NK-92 treated with Interleukin-12 subunit alpha and Interleukin-12 subunit beta, amount 100 ng/mL, for 24 hours (cell line): ENCODE results near the gene ITGB4.

ENCODE experiments used
- DNase-seq: peaks from one replicate; lab custom pipeline; 2025; lab: John Stamatoyannopoulos, UW

The ITGB4 gene

DNA sequence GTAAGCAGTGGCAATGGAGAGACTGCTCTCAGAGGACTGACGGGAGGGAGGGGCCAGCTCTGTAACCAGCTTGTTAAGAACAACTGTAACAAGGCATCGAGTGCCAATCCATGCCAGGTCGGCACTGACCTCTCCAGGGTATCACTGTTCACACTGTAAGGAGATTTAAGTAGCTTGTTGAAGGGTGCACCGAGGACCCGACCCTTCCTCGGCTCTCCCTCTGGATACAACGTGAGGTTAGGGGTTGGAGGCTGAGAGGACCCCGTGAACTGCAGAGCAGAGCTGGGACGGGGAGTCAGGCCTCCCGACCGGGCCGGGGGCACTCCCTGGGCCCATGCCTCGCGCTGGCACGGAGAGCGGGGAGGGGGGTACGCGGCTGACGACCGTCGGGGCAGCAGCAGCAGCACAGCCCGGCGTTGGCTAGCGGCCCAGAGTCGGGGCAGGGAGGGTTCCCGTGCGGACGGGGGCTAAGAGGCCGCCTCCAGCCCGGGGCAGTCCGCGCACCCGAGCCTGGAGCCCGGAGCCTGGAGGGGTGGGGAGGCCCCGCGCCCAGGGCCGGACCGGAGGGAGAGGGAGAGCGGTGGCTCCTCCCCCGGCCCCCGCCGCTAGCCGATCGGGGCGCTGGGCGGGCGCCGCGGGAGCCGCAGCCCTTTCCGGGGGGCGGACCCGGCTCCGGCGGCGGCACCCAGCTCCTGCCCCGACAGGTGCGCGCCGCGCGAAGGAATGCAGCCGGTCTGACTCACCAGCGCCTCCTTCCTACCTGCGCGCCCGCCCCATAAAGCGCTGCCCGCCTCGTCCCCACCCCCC lies at the start of gene ITGB4:
TSS of gene ITGB4 (plus strand) at position 804 of the 807 bp plus-strand sequence. CDS start 3,245 bp downstream, outside the sequence.
- DNase-seq, result no peak

GRCh38 chr17:75672011-75672410 lies 49.2 kb upstream of the ITGB4 start:
- no peak for DNase-seq

GRCh38 chr17:75673487-75673886 lies 47.8 kb upstream of the ITGB4 start:
- no peak for DNase-seq

- no peak for DNase-seq
Measured at GRCh38 chr17:75676461-75676860, 44.8 kb upstream of the ITGB4 start.

- DNase-seq, result no peak
Measured at GRCh38 chr17:75679706-75680211, 41.5 kb upstream of the ITGB4 start.

DNA sequence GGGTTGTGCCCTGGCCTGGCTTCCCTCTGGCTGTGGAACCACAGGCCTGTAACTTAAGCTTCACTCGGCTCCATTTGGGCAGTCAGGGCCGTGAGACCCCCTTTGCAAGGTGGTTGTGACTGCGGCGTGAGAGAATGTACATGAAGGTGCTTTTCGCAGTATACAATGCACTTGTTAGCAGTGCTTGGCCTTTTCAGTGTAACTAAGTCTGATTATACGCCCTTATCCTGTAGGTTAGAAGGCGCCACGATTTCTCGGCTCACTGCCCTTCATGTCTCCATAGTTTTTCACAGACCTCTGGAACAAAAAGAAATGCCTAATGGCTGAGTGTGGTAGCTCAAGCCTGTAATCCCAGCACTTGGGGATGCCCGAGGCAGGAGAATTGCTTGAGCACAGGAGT lies 40.8 kb upstream of the ITGB4 start:
- no peak for DNase-seq

DNA sequence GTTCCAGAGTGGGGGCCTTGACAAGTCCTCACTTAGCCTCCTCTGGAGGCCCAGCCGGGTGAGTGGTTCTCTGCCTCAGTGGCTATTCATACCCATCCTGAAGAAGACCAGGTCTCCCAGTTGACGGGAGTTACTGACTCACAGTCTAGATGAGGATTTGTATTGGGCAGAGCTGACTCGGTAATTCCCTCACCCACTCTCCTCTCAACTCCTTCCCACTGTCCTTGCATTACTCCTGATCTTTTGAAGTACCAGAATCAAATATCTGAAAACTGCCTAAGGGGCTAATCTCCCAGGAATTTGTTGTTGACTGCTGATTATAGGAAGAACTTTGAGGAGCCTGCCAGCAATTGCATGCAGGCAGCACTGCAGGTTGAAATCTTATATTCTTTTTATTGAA lies 40.0 kb upstream of the ITGB4 start:
- DNase-seq, result no peak

- DNase-seq, result no peak
Measured at GRCh38 chr17:75683583-75683982, 37.7 kb upstream of the ITGB4 start.

DNA sequence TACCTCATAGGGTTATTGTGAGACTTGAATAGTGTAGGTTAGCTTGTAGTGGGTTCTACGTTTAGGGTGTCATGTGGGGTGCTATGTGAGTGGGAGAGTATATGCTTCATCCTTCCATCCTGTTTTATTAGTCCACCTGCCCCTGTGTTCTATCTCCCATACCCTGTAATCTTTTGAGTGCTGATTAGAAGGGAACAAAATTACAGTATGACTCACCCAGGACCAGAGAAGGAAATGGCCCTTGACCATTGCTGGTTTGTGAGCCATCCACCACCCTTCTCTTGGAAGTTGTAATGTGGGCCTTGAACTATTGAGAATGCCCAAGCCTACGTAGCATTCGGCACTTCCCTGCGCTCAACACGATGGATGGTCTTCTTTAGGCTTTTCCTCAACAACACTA lies 37.0 kb upstream of the ITGB4 start:
- DNase-seq, result no peak

DNA sequence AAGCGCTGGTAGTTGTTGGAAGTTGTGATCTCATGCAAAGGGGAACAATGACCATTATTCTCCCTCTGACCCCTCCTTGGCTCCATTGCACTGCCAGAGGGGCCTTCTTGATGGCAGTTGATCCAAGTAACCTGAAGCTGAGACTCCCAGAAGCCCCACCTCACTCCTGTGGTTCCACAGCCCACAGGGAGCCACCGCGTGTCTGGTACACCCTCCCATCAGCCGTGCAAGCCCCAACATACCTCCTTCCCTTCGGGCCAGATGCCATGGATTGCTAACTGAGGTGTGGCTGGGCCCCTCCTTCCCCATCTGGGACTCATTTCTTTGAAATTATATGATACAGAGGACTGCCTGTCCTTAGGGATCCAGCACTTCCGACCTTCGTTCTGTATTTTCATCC lies 36.3 kb upstream of the ITGB4 start:
- DNase-seq, result no peak

DNA sequence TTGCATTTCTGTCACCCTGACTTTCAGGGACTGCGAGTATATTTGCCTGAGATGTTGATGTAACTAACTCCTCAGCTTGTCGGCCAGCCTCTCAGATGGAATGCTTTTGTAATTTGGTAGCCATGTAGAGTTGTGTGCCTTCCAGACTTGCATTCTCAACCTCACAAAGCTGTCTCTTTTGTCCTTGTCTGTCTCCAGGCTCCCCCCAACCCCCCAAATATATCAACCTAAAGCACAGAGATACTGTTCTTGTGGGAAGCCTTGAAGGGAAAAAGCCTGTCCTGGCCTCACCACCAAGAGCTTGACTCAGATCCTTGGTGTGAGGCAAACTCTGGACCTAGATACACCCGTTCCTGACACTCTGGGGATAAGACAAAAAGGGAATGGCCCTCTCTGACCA lies 35.8 kb upstream of the ITGB4 start:
- no peak for DNase-seq

DNA sequence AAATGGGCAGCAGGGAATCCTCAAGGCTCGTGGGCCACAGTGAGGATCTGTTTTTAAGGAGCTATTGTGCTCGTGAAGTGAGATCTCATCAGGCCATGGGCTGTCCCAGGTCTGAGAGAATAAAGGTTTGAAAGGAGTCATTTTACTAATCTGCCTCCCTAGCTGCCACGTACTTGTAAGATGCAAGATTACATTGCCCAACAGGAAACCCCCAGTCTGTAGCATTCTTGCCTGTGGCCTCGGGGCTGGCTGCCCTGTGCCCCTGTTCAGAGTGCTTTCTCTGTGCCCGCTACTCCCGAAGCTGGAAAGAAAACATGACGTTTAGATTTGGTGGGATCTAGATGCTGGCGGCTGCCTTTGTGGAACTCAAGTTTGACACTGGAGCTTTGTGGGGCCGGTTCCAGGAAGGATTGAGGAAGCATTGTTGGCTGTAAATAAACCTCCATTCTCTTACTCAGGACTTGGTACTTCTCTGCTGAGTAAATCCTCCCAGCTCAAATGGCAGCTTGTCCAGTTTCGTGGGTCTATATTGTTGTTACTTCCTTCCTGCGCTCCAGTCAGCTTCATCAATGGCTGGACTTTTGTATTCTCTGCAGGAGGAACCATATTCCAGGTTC lies 32.9 kb upstream of the ITGB4 start:
- DNase-seq, result no peak

GRCh38 chr17:75689441-75689873 lies 31.8 kb upstream of the ITGB4 start:
- no peak for DNase-seq

DNA sequence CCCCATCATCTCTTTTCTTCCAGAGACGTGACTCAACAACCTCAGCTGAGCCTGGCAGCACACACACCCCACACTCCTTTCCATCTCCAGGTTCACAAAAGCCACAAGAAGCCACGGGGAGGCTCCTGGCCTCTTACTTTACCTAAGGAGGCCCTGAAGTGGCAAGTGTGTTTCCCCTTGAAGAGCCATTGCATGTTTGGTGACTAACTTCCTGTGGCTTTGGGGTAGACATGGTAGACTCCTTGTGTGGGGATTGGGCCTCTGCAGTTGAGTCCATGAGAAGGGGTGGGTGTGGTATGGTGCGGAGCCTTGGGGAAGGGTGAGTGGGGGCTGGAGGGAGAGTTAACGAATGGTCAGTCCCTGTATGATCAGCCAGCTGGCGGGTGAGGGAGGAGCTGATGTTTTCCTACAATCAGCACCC lies 29.9 kb upstream of the ITGB4 start:
- DNase-seq, result no peak

- DNase-seq, result no peak
Measured at GRCh38 chr17:75691801-75692626, 29.2 kb upstream of the ITGB4 start.

DNA sequence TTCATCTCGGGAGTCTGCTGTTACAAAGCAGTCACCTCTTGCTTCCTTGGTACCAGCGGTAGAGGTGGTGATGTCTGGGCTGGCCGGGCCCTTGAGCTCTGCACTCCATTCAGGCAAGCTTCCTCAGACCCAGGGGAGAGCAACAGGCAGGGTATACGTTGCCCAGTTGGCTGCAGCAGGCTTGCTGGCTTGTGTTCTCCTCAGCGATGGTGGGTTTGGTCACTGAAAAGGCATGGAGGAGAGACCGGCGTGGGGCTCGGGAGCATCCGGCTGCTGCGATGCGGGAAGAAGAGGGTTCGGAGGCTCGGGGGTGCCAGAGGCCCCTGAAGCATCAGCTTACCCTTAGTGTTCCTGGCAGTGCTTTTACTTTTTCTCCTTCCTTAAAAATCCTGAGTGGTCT lies 28.3 kb upstream of the ITGB4 start:
- no peak for DNase-seq

DNA sequence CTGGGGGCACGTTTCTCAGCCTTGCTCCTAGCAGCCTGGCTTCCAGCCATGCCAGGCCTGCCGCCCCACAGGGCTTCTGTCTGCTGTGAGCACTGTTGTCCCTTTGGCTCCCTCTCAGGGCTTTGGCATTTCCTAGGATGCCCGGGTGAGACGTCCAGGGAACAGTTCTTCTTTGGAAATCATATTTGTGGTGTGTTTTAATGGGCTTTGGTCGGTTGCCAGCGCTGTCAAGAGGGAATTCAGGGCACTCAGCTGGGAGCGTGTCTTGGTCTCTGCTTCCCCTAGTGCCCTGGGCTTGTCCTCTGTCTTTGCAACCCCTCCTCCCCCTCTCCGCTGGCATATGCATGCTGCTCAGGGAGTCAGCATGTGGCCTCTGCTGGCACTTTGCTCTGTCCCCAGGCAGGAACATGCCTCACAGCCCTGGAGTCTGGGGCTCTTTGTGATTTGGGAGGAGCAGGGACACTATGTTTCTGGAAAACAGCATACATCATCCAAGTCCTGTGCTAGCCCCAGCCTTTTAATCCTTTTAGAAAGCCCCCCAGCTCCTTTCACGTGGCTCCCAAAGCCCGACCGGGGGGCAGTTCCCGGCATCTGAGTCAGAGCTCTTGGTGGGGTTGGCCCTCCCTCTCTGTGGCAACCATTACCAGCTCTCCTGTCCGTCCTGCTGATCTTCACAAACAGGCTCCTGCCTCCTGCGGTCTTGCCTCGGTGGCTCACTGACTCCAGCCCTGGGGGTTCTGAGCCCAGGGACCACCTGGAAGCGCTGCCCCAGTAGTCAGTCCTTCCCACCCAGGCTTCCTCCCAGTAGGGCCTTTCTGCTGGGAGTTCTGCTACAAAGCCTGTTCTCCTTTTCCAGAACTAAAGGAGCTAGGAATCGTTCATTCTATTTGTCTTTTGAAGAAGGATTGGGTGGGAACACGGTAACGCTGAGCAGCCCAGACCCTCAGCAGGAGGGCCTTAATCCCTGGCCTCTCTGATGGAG lies 27.5 kb upstream of the ITGB4 start:
- DNase-seq, result no peak

- no peak for DNase-seq
Measured at GRCh38 chr17:75694536-75694935, 26.7 kb upstream of the ITGB4 start.

GRCh38 chr17:75695141-75695829 lies 26.0 kb upstream of the ITGB4 start:
- DNase-seq, result no peak

DNA sequence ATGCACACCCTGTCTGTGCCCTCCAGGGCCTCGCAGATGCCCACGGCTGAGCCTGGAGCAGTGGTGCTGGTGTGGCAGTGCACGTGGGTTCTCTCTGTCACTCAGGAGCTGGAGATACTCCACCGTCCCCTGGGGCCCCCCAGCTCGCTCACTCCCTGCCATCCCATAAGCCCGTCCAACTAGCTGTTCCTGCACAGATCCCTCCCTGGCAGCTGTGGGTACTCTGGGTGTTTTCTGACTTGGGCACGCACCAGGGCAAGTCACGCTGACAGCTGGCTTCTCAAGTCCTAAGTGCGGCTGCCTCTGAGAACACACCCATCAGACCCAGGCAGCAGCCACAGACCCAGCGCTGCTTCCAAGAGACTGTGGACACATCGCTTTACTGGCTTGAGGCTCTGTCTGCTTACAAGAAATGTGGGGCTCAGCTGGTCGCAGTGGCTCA lies 25.4 kb upstream of the ITGB4 start:
- DNase-seq, result no peak
